HL-60 (cell line): Measurements from ENCODE around the gene SAFB2.

Experiments
- POLR2AphosphoS5 ChIP-seq: IDR thresholded peaks from 2 replicates; pipeline ENCODE4 v1.6.1; 2012; ENCODE audit warnings: low read depth
- TF ChIP-seq, protein P1 (sequence below): IDR thresholded peaks from one replicate; pipeline ENCODE4 v1.5.1; 2011; ENCODE audit warnings: low read length, control low read depth, inconsistent platforms; ENCODE audit not compliant: insufficient read depth

DNA sequence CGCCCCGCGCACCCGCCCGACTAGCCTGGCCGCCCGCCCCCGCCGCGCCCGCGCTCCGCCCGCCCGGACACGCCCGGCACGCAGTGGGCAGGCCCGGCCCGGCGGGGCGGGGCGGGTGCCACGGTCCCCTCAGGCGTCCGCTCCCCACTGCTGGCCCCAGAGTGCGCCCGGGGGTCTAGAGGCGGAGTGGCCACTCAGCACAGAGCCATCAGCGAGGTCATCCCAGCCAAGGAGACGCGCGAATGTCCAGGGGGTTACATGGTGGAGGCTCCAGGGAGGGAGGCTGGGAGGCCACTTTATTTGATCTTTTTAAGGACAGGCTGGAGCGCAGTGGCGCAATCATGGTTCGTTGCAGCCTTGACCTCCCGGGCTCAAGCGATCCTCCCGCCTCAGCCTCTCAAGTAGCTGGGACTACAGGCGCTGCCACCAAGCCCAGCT lies 54.6 kb downstream of the SAFB2 start:
- TF ChIP-seq POLR2AphosphoS5, result no peak
- TF ChIP-seq, protein P1, sequence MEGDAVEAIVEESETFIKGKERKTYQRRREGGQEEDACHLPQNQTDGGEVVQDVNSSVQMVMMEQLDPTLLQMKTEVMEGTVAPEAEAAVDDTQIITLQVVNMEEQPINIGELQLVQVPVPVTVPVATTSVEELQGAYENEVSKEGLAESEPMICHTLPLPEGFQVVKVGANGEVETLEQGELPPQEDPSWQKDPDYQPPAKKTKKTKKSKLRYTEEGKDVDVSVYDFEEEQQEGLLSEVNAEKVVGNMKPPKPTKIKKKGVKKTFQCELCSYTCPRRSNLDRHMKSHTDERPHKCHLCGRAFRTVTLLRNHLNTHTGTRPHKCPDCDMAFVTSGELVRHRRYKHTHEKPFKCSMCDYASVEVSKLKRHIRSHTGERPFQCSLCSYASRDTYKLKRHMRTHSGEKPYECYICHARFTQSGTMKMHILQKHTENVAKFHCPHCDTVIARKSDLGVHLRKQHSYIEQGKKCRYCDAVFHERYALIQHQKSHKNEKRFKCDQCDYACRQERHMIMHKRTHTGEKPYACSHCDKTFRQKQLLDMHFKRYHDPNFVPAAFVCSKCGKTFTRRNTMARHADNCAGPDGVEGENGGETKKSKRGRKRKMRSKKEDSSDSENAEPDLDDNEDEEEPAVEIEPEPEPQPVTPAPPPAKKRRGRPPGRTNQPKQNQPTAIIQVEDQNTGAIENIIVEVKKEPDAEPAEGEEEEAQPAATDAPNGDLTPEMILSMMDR, result no peak
